T-helper 17 cell (primary cell): Measurements from ENCODE around the gene ANKRD44. TPM values are rescaled to one million over a fixed set of nuclear protein-coding genes. Genes with fewer than 3 reads are reported as not detected.

ENCODE experiments used
- ATAC-seq: fragments of 150-1000 bp; cut with Tn5 transposase; 2 replicates; pipeline ENCODE4 v1.10.0; 2021; ENCODE audit warnings: mild to moderate bottlenecking, moderate library complexity
- DNase-seq, 3 donors: peaks; one replicate each; pipeline versions ENCODE4 v3.0.0 to v3.0.0-alpha.2; 2020 to 2021
- H3K9me3 ChIP-seq: one replicate; pipeline ENCODE4 v1.7.0; 2013; ENCODE audit warnings: low read length, mild to moderate bottlenecking; ENCODE audit not compliant: control insufficient read depth, poor library complexity, severe bottlenecking
- H3K27ac Mint-ChIP-seq: one replicate; pipeline ENCODE4 v1.8.0; 2022; ENCODE audit warnings: mild to moderate bottlenecking, moderate library complexity, mixed read lengths
- H3K27me3 Mint-ChIP-seq: one replicate; pipeline ENCODE4 v1.8.0; 2022; ENCODE audit warnings: mixed read lengths
- H3K36me3 Mint-ChIP-seq: one replicate; pipeline ENCODE4 v1.8.0; 2022; ENCODE audit warnings: low read depth, mixed read lengths
- H3K4me1 Mint-ChIP-seq: one replicate; pipeline ENCODE4 v1.8.0; 2022; ENCODE audit warnings: mild to moderate bottlenecking, mixed read lengths
- H3K4me3 Mint-ChIP-seq: one replicate; pipeline ENCODE4 v1.8.0; 2022; ENCODE audit warnings: mild to moderate bottlenecking, moderate library complexity, mixed read lengths
- total RNA-seq, 4 donors: library from RNA in 2 of 4; stranded (reverse) in 2 of 4; gene quantifications; one replicate each; pipeline ENCODE4 v1.2.3 and lab custom pipeline; 2022 to 2026

ANKRD44 gene
- total RNA-seq, 2 donors from 2014 or later = 232 to 246 TPM

DNA sequence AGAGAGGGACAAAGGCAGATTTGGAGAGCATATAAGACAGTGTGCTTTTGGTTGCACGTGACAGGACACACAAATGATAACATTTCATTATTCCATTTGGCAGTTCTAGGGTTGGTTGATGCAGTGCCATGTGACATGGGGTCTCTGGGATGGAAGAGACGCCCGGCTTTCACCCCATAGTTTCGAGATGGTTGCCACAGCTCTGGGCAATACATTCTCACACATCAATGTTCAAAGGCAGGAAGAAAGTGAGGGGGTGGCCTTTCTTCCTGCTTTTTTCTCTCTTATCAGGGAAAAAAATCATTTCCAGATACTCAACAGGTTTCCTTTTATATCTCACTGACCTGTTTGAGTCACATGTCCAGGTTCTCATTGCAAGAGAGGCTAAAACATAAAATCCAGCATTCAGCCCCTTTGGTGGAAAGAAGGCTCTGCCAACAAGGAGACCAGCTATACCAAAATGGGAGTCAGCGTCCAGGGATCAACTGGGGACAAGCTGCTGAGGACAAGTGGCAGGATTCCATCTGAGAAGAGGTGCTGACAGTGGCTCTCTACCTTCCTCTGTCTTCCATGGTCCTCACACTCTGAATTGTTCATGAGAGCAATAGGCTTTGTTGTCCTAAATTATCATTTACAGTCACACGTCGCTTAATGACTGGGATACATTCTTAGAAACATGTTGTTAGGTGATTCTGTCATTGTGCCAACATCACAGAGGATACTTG lies 29.1 kb upstream of the ANKRD44 start:
- DNase-seq = no peak
- peaks cover 2% of the 10 kb centered on the region for H3K36me3 Mint-ChIP-seq
- no peaks in the 10 kb centered on the region for H3K9me3 ChIP-seq
- no peak overlapping the region for H3K4me3 Mint-ChIP-seq
- H3K27ac Mint-ChIP-seq = peak overlapping the region; percentile 81
- H3K4me1 Mint-ChIP-seq = peaks cover 11% of the 10 kb centered on the region
- no peaks in the 10 kb centered on the region for H3K27me3 Mint-ChIP-seq
- no peak for ATAC-seq

DNA sequence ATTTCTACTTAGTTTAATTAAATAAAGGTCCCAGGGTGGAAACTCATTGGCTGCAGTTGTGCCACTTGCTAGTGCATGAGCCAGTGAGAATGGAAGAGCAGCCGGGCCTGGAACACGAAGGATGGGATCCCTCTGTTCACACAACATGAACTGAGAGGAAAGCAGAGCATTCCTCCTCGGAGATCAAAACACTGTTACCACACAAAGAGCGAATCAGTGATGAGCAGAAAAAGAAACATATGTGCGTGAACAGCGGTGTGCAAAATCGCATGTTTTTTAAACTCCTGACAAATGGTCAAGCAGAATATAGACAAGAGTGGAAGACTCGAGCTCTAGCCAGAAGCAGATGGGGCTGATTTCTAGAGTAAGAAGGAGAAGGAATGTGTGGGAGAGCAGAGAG lies 28.4 kb upstream of the ANKRD44 start:
- Mint-ChIP-seq H3K4me3 (no peak overlapping the region), H3K36me3 (peaks cover 2% of the 10 kb centered on the region), H3K4me1 (peaks cover 11% of the 10 kb centered on the region), H3K27ac (peak overlapping the region; percentile 81), H3K27me3 (no peaks in the 10 kb centered on the region)
- ATAC-seq (no peak), DNase-seq (no peak)
- H3K9me3 ChIP-seq = no peaks in the 10 kb centered on the region

DNA sequence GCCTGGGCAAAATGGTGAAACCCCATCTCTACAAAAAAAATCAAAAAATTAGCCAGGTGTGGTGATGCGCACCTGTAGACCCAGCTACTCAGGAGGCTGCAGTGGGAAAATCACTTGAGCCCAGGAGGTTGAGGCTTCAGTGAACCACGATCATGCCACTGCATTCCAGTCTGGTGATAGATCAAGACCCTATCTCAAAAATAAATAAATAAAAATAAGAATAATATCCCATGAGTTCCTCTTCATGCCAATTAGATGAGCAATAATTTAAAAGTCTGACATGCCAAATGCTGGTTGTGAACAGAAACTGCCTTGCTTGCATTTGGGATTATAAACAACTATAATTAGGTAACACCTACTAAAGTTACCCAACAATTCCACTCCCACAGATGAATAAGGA lies 22.1 kb upstream of the ANKRD44 start:
- Mint-ChIP-seq H3K4me1 (peaks cover 10% of the 10 kb centered on the region), H3K4me3 (no peak overlapping the region), H3K36me3 (no peaks in the 10 kb centered on the region), H3K27me3 (no peaks in the 10 kb centered on the region), H3K27ac (no peak overlapping the region)
- ATAC-seq (no peak), DNase-seq (no peak)
- no peaks in the 10 kb centered on the region for H3K9me3 ChIP-seq

DNA sequence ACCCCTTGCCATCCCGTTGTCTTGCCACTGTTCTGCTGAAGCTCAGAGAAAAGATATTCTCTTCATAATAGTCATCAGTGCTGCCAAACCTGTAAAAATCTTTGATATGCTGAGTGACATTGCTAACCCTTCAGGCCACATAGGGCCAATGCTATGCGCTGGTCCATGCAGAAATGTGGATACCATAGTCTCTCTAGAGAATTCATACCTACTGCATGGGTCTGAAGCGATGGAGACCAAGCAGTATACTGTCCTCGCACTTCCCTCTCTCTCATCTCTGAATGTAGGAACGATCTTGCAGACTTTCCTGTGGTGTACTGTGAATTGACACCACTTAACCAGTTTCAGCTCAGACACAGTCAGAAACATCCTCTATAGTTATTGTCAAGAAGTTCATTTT lies 17.9 kb upstream of the ANKRD44 start:
- Mint-ChIP-seq H3K4me3 (no peak overlapping the region), H3K27me3 (no peaks in the 10 kb centered on the region), H3K36me3 (no peaks in the 10 kb centered on the region), H3K27ac (peak overlapping the region; percentile 48), H3K4me1 (peaks cover 35% of the 10 kb centered on the region)
- no peaks in the 10 kb centered on the region for H3K9me3 ChIP-seq
- DNase-seq = no peak
- peak; percentile 36 for ATAC-seq

DNA sequence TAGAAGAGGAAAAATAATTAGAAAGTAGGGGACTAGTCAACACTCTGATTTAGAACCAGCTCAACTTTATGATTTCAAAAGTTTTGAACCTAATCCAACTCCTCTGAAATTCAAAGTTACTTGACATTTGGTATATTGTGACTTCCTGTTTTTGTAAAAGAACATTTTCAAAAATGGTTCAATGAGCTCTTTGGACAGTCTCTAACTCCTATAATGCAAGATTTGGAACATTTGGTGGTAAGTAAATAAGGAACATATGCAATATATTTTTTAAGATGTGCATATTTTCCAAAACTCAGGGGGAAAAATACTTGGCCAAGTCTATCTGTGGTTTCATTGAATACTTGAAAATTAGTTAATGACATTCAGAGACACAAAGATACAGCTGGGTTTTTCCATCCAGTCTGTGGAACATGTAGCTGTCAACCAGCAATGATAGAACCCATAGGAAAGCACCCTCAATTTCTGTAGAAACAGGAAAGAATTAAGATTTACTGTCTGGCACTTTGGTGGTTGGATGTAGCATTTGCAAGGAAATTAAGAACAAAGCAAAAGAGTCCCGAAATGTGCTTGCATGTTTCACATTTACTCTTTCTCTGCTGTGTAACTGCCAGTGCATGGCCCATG lies 17.0 kb upstream of the ANKRD44 start:
- no peak for DNase-seq

DNA sequence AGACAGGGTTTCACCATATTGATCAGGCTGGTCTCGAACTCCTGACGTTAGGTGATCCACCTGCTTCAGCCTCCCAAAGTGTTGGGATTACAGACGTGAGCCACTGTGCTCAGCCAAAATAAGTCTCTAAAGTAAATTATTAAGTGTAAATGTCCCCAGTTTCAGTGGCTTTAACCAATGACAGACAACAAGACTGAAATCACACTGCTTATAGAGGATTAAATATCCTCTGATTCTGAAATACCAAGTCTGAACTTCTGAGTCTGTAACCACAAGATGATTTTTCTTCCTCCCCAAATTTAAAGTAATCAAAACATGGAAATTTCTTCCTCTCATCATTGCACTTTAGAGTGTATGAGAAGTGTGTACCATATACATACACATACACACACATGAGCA lies 16.5 kb upstream of the ANKRD44 start:
- H3K36me3 Mint-ChIP-seq = no peaks in the 10 kb centered on the region
- H3K9me3 ChIP-seq = no peaks in the 10 kb centered on the region
- peak overlapping the region; percentile 52 for H3K4me3 Mint-ChIP-seq
- H3K27me3 Mint-ChIP-seq = no peaks in the 10 kb centered on the region
- peaks cover 44% of the 10 kb centered on the region for H3K4me1 Mint-ChIP-seq
- H3K27ac Mint-ChIP-seq = peak overlapping the region; percentile 69
- DNase-seq = no peak
- ATAC-seq = no peak

More for the DNA sequence above, 17.0 kb upstream of the ANKRD44 start:
- no peaks in the 10 kb centered on the region for H3K27me3 Mint-ChIP-seq
- peaks cover 44% of the 10 kb centered on the region for H3K4me1 Mint-ChIP-seq
- ATAC-seq = no peak
- peak overlapping the region; percentile 69 for H3K27ac Mint-ChIP-seq
- H3K9me3 ChIP-seq = no peaks in the 10 kb centered on the region
- peak overlapping the region; percentile 52 for H3K4me3 Mint-ChIP-seq
- H3K36me3 Mint-ChIP-seq = no peaks in the 10 kb centered on the region

DNA sequence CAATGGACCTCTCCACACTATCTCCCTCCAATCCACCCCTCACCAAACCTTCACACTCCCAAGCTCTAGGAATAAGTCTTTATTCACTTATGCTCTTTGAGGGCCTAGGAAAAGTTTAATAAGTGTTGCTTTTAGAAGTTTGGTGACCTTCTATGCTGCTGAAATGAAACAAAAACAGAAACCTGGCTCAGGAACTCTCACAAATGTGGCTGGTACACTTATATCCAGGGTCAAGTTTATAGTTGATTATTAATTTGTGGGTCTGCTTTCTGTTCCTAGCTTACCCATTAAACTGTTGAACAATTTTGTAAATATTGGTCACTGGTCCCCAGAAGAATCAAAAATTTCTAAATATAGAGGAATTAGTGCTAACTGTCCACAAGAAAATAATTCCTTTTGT lies 14.2 kb upstream of the ANKRD44 start:
- Mint-ChIP-seq H3K36me3 (no peaks in the 10 kb centered on the region), H3K27me3 (no peaks in the 10 kb centered on the region), H3K4me3 (peak overlapping the region; percentile 25), H3K4me1 (peaks cover 44% of the 10 kb centered on the region), H3K27ac (peak overlapping the region; percentile 94)
- DNase-seq (no peak), ATAC-seq (no peak)
- H3K9me3 ChIP-seq = no peaks in the 10 kb centered on the region

DNA sequence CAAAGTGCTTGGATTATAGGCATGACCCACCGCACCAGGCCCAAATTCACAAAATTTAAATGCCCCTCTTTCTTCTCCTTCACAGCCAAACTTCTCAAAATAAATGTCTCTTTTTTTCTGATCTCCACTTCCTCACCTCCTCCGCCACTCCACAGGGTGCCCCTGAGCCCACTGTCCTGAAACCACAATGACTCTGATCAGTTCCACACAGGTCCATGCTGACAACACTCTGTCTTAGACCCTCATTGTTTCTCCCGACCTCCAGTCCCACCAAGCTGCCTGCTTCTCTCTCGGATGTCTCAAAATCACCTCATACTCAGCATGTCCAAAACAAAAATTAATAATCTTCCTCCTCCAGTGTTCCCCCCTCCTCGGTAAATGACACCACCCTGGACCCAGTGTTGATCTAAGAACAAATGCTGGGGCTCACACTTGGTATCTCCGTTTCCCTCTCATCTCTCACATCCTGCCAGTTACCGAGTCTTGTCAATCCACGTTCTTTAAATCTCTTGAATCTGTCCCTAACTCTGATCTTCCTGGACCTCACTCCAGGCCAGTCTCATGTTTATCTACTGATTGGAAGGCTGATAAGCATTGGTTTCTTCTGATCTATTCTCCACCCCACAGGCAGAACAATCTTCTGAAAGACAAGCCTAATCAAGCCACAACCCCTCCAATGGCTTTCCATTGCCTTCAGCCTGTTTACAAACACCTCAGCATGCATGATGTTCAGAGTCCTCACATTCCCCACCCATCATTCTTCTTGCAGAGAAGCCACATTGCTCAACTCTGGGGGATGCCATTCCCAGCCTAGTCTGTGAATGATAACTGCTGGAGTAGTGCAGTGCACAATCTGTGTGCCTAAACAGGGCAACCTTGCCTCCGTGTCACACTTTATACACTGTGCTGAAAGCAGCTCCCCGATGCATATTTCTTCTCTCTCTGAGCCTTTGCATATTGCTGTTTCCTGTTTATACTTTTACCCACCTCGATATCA lies 12.4 kb upstream of the ANKRD44 start:
- no peak for DNase-seq
- peak; percentile 84 for ATAC-seq
- Mint-ChIP-seq H3K27ac (peak overlapping the region; percentile 94), H3K4me1 (peaks cover 38% of the 10 kb centered on the region), H3K4me3 (peak overlapping the region; percentile 89), H3K27me3 (no peaks in the 10 kb centered on the region), H3K36me3 (no peaks in the 10 kb centered on the region)
- H3K9me3 ChIP-seq = no peaks in the 10 kb centered on the region

DNA sequence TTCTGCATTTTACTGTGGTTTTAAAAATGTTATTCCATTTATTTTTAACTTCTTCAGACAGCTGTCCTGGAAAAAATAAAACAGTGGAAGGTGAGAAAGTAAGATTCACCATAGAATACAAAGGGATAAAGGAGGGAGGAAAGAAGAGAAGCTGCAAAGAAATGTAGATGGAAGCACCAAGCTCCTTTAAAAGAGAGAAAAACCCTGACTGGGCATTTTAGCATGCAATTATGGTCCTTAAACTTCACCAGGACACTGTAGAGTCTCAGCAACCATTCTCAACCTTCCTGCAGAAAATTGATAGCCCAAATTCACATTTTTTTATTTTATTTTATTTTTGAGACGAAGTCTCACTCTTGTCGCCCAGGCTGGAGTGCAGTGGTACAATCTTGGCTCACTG lies 11.6 kb upstream of the ANKRD44 start:
- no peaks in the 10 kb centered on the region for H3K9me3 ChIP-seq
- no peaks in the 10 kb centered on the region for H3K36me3 Mint-ChIP-seq
- peak overlapping the region; percentile 94 for H3K27ac Mint-ChIP-seq
- no peaks in the 10 kb centered on the region for H3K27me3 Mint-ChIP-seq
- peak overlapping the region; percentile 21 for H3K4me3 Mint-ChIP-seq
- ATAC-seq (no peak), DNase-seq (no peak)
- peaks cover 30% of the 10 kb centered on the region for H3K4me1 Mint-ChIP-seq

DNA sequence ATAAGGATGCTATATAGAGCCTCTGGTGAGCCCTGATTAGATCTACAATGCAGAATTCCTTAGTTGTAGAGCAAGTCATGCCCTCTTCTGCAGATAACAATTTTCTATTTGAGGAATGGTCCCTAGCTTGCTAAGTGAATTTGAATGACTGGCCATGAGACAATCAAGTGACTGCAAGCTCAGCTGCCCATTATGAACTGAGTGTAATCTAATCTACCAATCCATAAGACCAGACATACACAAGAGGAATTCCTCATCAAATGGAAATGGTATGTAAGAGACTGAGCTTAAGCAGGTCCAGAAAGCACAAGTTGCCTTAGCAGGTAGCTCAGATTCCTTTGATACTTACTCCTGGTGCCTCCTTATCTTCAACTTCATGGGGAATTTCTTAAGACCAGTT lies 4.8 kb upstream of the ANKRD44 start:
- no peaks in the 10 kb centered on the region for H3K36me3 Mint-ChIP-seq
- DNase-seq (no peak), ATAC-seq (no peak)
- no peaks in the 10 kb centered on the region for H3K9me3 ChIP-seq
- no peaks in the 10 kb centered on the region for H3K27me3 Mint-ChIP-seq
- no peak overlapping the region for H3K4me3 Mint-ChIP-seq
- H3K27ac Mint-ChIP-seq = no peak overlapping the region
- H3K4me1 Mint-ChIP-seq = peaks cover 19% of the 10 kb centered on the region

DNA sequence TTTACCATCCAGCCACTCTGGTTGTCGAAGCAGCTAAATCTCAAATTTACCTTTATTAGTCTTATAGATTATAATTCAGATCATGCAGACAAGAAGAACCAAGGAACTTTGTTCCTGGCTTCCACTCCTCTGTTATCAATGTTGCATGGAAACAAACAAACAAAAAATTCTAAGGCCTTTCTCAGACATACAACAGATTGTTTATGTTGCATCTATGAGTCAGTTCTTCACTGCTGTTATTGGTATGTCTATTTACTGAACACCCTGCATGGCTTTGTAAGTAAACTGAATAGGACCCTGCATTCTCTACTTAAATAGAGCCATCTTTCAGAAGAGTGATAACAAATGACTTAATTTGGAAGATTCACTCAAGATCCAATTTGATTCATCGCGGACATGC lies 1.6 kb upstream of the ANKRD44 start:
- no peak for DNase-seq
- H3K9me3 ChIP-seq = no peaks in the 10 kb centered on the region
- Mint-ChIP-seq H3K27me3 (no peaks in the 10 kb centered on the region), H3K4me3 (peak overlapping the region; percentile 94), H3K36me3 (no peaks in the 10 kb centered on the region), H3K4me1 (peaks cover 34% of the 10 kb centered on the region), H3K27ac (peak overlapping the region; percentile 99)
- no peak for ATAC-seq

DNA sequence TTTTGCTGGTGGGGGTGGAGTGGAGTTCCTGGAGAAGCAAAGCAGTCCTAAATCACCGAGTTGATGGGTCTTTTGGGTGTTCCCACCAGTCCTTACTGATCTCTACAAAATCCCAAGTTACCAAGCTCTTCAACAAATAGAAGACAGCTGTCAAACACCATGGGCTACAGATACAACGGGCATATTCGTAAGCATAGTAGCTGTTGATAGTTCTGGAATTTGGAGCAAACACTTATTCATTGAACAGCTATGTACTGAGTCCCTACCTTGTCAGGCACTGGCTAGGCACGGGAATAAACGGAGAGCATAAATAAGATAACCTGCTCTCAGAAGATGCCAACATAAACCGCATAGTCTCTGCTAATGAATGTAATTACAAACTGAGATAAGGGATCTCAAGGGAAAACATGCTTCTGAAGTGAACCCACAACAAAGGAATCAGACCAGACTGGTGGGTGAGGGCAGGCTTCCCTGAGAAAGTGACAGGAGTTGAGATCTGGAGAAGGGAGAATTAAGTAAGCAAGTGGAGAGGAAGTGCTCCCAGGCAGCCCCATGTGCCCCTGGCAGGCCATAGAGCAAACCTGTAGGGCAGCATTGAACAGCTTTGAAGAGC lies 947 bp upstream of the ANKRD44 start:
- no peak for DNase-seq
- peaks cover 40% of the 10 kb centered on the region for H3K4me1 Mint-ChIP-seq
- no peaks in the 10 kb centered on the region for H3K27me3 Mint-ChIP-seq
- peak overlapping the region; percentile 99 for H3K27ac Mint-ChIP-seq
- H3K9me3 ChIP-seq = no peaks in the 10 kb centered on the region
- no peaks in the 10 kb centered on the region for H3K36me3 Mint-ChIP-seq
- H3K4me3 Mint-ChIP-seq = peak overlapping the region; percentile 94
- no peak for ATAC-seq

DNA sequence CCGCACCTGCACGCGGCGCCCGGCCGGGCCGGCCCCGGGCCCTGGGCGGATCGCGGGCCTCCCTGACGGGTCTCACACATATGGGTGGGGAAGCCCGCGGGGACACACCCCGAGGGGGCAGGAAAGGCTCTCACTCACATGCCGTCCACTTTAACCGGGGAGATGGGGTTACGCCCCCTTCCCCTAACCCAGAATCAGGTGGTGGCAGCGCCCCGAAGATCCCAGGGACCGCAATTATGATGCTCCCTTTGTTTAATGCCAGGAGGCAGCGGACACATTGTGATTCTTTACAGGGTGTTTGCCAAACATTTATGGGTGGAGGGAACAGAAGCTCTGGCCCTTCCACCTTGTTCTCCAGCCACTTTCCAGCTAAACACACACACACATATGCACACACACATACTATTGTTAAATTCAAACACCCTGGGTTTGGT lies 424 bp upstream of the ANKRD44 start:
- H3K27ac Mint-ChIP-seq = peak overlapping the region; percentile 99

More for the DNA sequence above, 424 bp upstream of the ANKRD44 start:
- ATAC-seq = no peak
- no peaks in the 10 kb centered on the region for H3K9me3 ChIP-seq
- Mint-ChIP-seq H3K4me3 (peak overlapping the region; percentile 94), H3K4me1 (peaks cover 44% of the 10 kb centered on the region), H3K27me3 (no peaks in the 10 kb centered on the region), H3K36me3 (no peaks in the 10 kb centered on the region)
- no peak for DNase-seq
